ENCODE results near the gene SCAF1.

Gene SCAF1

GRCh38 chr19:49669516-49669915 lies 27.5 kb downstream of the SCAF1 start:
- no peak for DNase-seq

GRCh38 chr19:49672131-49672919 lies 30.3 kb downstream of the SCAF1 start:
- peak; percentile 76 for DNase-seq

GRCh38 chr19:49676136-49676783 lies 34.3 kb downstream of the SCAF1 start:
- peak; percentile 94 for DNase-seq

GRCh38 chr19:49676784-49677230 lies 34.8 kb downstream of the SCAF1 start:
- peak; percentile 100 for DNase-seq

- peak; percentile 55 for DNase-seq
Observed at GRCh38 chr19:49677231-49677900, 35.4 kb downstream of the SCAF1 start, which contains the start of gene PRMT1. Gene PRMT1, plus strand, starts transcription at chr19:49677271. Its CDS starts 10 bp downstream, at chr19:49677281.

GRCh38 chr19:49677901-49678674 lies 36.1 kb downstream of the SCAF1 start:
- DNase-seq: peak; percentile 36

- DNase-seq: no peak
Observed at GRCh38 chr19:49678985-49679770, 37.2 kb downstream of the SCAF1 start.

GRCh38 chr19:49679771-49680413 lies 37.9 kb downstream of the SCAF1 start:
- no peak for DNase-seq

GRCh38 chr19:49680421-49681351 lies 38.7 kb downstream of the SCAF1 start:
- DNase-seq: peak; percentile 92

- no peak for DNase-seq
Observed at GRCh38 chr19:49681830-49682229, 39.8 kb downstream of the SCAF1 start.

- DNase-seq: no peak
Observed at GRCh38 chr19:49682274-49682673, 40.3 kb downstream of the SCAF1 start.

- no peak for DNase-seq
Observed at GRCh38 chr19:49683814-49684250, 41.8 kb downstream of the SCAF1 start.

GRCh38 chr19:49684251-49684982 lies 42.4 kb downstream of the SCAF1 start:
- no peak for DNase-seq

GRCh38 chr19:49684983-49685553 lies 43.1 kb downstream of the SCAF1 start:
- no peak for DNase-seq

- no peak for DNase-seq
Observed at GRCh38 chr19:49685845-49686332, 43.9 kb downstream of the SCAF1 start.

- no peak for DNase-seq
Observed at GRCh38 chr19:49686503-49687088, 44.6 kb downstream of the SCAF1 start.

GRCh38 chr19:49687150-49687549 lies 45.1 kb downstream of the SCAF1 start:
- DNase-seq: no peak

- DNase-seq: no peak
Observed at GRCh38 chr19:49687566-49688316, 45.7 kb downstream of the SCAF1 start.

Data from midbrain (tissue), 1 donor.